Liver (tissue), 3 donors: ENCODE results near the gene TPRA1.

Experiments used
- CTCF ChIP-seq: fragments of 150-350 bp; IDR thresholded peaks from 2 replicates; pipeline ENCODE4 v1.5.1; 2017; ENCODE audit warnings: improper control_type of control experiment, low read depth, low read length; ENCODE audit not compliant: missing input control
- EGR1 ChIP-seq, 2 donors: IDR thresholded peaks; 2 replicates each; pipeline ENCODE4 v1.6.1; 2016 to 2018; ENCODE audit warnings: antibody characterized with exemption in 2 of 2, low read depth in 2 of 2
- HNF4A ChIP-seq, 2 donors: conservative IDR thresholded peaks; 2 replicates each; pipeline ENCODE4 v1.6.1; 2016; ENCODE audit warnings: antibody characterized with exemption in 2 of 2, mild to moderate bottlenecking in 2 of 2
- JUND ChIP-seq, 2 donors: IDR thresholded peaks; 2 replicates each; pipeline ENCODE4 v1.6.1; 2016; ENCODE audit warnings: antibody characterized with exemption in 2 of 2
- MAX ChIP-seq: IDR thresholded peaks from 2 replicates; pipeline ENCODE4 v1.6.1; 2016; ENCODE audit warnings: antibody characterized with exemption
- NR2F2 ChIP-seq: IDR thresholded peaks from 2 replicates; pipeline ENCODE4 v1.6.1; 2016; ENCODE audit warnings: antibody characterized with exemption
- RAD21 ChIP-seq, 2 donors: IDR thresholded peaks; 2 replicates each; pipeline ENCODE4 v1.6.1; 2016; ENCODE audit warnings: antibody characterized with exemption in 2 of 2, mild to moderate bottlenecking in 2 of 2
- REST ChIP-seq: IDR thresholded peaks from 2 replicates; pipeline ENCODE4 v1.6.1; 2016; ENCODE audit warnings: antibody characterized with exemption, mild to moderate bottlenecking
- RXRA ChIP-seq, 2 donors: IDR thresholded peaks; 2 replicates each; pipeline ENCODE4 v1.6.1; 2017 to 2018; ENCODE audit warnings: antibody characterized with exemption in 2 of 2, mild to moderate bottlenecking in 1 of 2
- SP1 ChIP-seq: IDR thresholded peaks from 2 replicates; pipeline ENCODE4 v1.6.1; 2018; ENCODE audit warnings: antibody characterized with exemption, mild to moderate bottlenecking
- TAF1 ChIP-seq: conservative IDR thresholded peaks from 2 replicates; pipeline ENCODE4 v1.6.1; 2016; ENCODE audit warnings: antibody characterized with exemption, mild to moderate bottlenecking
- YY1 ChIP-seq: IDR thresholded peaks from 2 replicates; pipeline ENCODE4 v1.6.1; 2016; ENCODE audit warnings: antibody characterized with exemption, mild to moderate bottlenecking
- ZBTB33 ChIP-seq: IDR thresholded peaks from 2 replicates; pipeline ENCODE4 v1.6.1; 2016; ENCODE audit warnings: antibody characterized with exemption
- TF ChIP-seq, protein P1 (sequence below): IDR thresholded peaks from 2 replicates; pipeline ENCODE4 v1.6.1; 2016; ENCODE audit warnings: antibody characterized with exemption
- donor health status: healthy.
- donor health status: healthy.

DNA sequence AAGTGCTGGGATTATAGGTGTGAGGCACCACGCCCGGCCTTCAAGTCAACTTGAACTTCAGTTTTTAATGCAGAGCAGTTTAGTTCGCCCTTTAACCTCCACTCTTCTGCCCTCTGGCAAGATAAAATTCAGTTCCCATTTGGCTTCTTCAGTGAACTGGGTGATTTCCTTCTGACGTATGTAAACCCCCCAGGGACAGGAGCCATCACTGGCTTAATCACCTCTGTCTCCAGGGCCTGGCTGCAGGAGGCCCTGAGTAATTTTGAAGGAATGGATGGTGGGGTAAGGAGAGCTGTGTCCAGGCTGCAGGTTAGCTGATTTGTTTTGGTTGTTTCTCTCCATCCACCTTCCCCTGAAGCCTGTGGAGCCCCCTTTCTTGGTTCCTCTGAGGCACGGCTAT lies 19.6 kb upstream of the TPRA1 start:
- TF ChIP-seq RAD21 (IDR thresholded peaks at IDR 0.05) (no peak), YY1 (no peak), CTCF (no peak), NR2F2 (no peak), ZBTB33 (no peak), MAX (no peak), SP1 (no peak), HNF4A (conservative IDR thresholded peaks at IDR 0.05) (no peak), TAF1 (no peak), RXRA (IDR thresholded peaks at IDR 0.05) (no peak), EGR1 (IDR thresholded peaks at IDR 0.05; ENCODE audit: low read depth in 2 of 2) (no peak), REST (no peak), JUND (IDR thresholded peaks at IDR 0.05) (no peak)
- TF ChIP-seq, protein P1, sequence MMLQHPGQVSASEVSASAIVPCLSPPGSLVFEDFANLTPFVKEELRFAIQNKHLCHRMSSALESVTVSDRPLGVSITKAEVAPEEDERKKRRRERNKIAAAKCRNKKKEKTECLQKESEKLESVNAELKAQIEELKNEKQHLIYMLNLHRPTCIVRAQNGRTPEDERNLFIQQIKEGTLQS, result no peak
